ENCODE data around the gene DUSP2. TPM values are rescaled to one million over a fixed set of nuclear protein-coding genes. Genes with fewer than 3 reads are reported as not detected.

DUSP2 gene
- total RNA-seq, 2 donors from 2014 or later: 3.5 to 3.8 TPM

DNA sequence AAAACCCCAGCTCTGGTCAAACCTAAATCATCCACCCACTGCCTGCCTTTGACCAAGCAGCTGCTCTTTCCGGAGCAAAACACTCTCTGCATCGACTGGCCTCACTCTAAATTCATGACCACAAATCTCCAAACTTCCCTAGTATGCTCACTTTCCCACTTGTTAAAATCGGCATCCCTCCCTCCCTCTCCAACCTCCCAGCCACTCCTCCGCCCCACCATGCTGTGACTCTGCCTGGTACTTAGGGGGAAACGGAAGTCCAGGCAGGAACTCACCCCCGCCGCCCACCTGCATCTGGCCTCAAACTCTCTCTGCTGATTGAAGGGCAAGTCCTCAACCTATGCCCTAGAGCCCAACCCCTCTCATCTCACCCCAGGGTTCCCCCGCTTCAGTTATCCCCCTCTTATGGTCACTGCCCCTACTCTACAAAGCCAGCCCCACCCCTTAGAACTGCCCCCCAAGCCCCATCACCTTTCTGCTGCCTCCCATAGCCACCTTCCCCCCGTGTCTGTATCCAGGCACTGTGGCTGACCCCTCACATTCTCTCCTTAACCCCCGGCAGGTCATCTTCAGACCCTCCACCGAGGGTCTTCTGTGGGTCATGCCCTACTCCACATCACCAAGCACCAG lies 25.0 kb downstream of the DUSP2 start:
- no peak for DNase-seq (ENCODE audit: low spot score)
- intact Hi-C loops (cut with DNase I): no loop called here

DNA sequence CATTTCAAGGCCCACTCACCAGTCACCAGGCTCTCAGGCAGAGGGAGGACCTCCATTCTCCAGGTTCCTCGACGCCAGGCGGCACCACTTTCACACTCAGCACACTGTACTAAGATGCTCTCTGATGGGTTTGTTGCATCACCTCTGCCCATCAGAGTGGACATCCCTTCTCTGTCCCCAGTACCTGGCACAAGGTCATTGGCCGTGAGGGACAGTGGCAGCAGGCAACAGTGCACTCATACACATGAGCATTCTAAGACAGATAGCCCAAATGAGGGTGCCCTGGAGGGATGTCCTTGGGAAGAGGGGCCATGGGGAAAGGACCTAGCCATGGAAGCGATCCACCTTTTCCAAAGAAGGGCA lies 25.9 kb downstream of the DUSP2 start:
- no peak for DNase-seq (ENCODE audit: low spot score)
- intact Hi-C loops (cut with DNase I): loop anchor here in 1 of 2 donors (5.0 to 10.0 kb wide), 2 partner anchors 37 to 95 kb away; no protein-coding TSS in a partner anchor

DNA sequence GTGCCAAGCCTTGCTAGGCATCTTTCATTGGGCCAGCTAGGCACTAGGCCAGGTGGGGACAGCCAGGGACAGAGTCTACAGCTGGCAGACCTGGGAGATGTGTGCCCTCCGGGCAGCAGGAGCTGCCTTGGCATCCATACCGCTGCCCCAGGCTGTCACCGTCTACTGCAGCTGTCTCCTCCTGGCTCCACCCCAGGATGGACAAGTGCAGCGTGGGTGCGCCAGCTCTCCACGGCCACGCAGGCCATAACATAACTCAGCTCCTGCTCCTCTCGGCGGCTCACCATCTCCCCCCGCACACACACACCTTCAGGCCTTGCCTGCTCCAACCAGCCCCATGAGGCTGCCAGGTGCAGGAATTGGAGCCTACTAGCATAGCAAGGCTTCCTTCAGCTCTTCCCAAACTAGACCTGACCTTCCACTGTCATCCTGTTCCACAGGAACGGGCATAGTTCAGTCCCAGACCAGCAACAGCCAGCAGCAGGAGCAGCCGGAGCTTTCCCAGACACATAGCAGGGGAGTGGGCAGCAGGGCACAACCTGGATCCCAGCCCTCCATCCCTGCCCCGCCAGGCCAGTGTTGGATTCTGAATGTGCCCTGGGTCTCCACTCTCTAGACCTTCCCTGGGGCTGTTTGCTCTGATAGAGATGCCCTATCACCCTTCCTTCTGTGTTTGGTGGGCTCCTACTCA lies 26.4 kb downstream of the DUSP2 start:
- intact Hi-C loops (cut with DNase I): loop anchor here in 1 of 2 donors (5.0 to 10.0 kb wide), 2 partner anchors 37 to 94 kb away; no protein-coding TSS in a partner anchor

DNA sequence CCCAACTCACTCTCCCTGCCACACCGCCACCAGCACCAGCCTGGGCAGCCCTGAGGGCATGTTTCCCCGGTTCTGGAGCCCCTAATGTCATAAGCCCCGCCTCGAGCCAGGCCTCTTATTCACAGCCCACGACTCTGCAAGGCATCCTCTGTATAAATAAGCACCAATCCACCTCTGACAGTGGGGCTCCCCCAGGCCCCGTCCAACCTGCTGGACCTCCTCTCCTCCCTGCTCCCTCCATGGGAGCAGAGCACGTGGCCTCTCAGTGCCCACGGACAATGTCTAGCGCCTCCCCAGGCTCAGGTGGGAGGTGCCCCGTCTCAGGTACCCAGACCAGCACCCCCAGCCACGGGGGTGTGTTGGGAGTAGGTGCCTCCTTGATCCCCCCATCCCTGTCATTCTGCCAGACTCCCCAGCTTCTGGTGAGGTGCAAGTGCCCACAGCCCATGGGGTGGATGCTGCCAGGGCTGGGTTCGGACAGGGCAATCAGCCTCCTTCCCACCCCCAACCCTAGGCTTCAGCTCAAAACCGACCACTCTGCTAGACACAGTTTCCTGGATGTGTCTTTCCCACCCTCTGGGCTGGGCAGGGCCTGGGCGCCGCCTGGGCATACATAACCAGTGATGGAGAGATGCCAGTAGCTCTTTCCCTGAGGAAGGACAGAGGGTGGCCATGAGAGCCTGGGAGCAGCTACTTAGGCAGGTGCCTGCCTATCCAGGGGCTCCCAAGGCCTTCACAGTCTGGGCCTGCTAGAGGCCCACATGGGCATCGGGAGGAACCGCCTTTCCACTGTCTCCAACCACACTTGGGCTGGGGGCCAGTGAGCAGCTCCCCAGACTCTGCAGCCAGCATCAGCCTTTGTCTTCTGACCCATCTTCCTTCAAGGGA lies 27.3 kb downstream of the DUSP2 start:
- DNase-seq (ENCODE audit: low spot score): peak; percentile 73
- intact Hi-C loops (cut with DNase I): loop anchor here in 1 of 2 donors (5.0 to 10.0 kb wide), 2 partner anchors 36 to 93 kb away; no protein-coding TSS in a partner anchor

More for the DNA sequence above, 26.4 kb downstream of the DUSP2 start:
- peak; percentile 64 for DNase-seq (ENCODE audit: low spot score)

DNA sequence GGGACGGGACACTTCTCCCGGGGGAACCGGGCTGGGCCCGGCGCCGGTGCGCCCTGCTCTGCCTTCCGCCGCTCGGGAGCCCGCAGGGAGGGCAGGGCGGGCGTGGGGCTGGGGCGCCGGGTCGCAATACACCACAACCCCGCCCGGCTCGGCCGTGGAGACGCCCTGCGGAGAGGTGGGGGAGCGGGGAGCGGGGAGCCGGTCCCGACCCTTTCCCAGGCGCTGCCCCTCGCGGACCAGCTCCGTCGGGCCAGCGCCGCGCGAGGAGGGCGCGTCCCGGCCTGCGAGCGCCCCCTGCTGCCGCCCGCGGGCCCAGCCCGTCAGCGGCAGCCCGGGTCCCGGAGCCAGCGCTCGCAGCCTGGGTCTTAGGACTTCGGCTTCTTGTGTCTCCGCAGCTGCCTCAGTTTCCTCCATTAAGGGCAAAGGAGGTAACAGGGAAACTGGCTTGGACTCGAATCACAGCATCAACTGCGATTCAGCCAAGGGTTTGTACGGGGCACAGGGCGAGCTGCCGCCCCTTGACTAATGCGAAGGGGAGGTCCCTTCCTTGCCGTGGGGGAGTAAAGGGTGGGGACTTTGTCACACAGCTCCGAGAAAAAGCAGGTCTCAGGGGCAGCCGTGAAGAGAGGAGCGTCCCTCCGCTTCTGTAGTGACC lies 28.2 kb downstream of the DUSP2 start:
- peak; percentile 83 for DNase-seq (ENCODE audit: low spot score)
- intact Hi-C loops (cut with DNase I): loop anchor here in 1 of 2 donors (5.0 to 10.0 kb wide), 2 partner anchors 35 to 92 kb away; no protein-coding TSS in a partner anchor

DNA sequence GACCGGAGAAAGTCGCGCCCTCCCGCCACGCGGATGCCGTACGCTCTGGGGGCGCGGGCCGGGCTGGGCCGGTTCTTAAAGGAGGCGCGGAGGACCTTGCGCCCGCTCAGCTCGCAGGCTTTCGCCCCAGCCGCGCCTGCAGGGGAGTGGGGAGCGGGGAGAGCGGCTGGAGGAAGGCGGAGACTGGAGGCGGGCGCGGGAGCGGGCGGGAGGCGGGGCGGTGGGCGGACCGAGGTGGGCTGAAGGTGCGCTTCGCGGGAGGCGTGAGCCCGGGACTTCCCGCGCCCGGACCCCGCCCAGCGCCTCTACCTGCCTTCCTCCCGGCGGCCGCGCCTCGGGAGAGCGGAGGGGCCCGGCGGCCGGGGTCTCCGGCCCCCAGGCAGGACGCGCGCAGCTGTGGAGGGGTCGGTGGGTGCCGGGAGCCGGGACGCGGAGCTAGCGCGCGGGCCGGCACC lies 28.8 kb downstream of the DUSP2 start, which contains the start of gene ADRA2B:
Gene ADRA2B (minus strand): TSS at position 148 of the 455 bp plus-strand sequence. CDS start 422 bp downstream, outside the sequence.
- DNase-seq (ENCODE audit: low spot score): no peak
- intact Hi-C loops (cut with DNase I): loop anchor here in 1 of 2 donors (5.0 to 10.0 kb wide), 2 partner anchors 34 to 92 kb away; no protein-coding TSS in a partner anchor

DNA sequence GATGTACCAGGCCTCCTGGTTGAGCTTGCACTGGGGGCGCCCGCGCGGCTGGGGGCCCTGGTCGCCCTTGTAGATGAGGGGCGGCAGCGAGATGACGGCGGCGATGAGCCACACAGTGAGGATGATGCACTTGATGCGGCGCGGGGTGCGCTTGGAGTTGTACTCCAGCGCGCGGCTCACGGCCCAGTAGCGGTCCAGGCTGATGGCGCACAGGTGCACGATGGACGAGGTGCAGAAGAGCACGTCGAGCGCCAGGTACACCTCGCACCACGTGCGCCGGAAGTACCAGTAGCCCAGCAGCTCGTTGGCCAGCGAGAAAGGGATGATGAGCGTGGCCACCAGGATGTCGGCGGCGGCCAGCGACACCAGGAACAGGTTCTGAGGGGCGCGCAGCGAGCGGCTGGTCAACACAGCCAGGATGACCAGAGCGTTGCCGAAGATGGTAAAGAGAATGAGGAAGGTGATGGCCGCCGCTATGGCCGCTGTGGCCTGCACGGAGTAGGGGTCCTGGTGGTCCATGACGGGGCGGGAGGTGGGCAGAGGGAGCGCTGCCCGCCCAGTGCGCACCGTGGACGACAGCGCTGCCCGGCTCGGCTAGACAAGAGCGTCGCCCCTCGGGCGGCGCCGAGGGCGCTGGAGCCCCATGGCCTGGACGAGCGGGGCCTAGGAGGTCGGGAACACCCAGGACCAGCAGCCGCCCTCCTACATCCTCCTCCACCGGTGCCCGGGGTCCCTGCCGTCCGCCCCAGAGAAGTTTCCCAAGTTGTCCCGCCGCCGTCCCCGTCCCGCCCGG lies 29.4 kb downstream of the DUSP2 start:
- intact Hi-C loops (cut with DNase I): loop anchor here in 1 of 2 donors (5.0 to 10.0 kb wide), 2 partner anchors 34 to 91 kb away; no protein-coding TSS in a partner anchor
- peak; percentile 81 for DNase-seq (ENCODE audit: low spot score)

DNA sequence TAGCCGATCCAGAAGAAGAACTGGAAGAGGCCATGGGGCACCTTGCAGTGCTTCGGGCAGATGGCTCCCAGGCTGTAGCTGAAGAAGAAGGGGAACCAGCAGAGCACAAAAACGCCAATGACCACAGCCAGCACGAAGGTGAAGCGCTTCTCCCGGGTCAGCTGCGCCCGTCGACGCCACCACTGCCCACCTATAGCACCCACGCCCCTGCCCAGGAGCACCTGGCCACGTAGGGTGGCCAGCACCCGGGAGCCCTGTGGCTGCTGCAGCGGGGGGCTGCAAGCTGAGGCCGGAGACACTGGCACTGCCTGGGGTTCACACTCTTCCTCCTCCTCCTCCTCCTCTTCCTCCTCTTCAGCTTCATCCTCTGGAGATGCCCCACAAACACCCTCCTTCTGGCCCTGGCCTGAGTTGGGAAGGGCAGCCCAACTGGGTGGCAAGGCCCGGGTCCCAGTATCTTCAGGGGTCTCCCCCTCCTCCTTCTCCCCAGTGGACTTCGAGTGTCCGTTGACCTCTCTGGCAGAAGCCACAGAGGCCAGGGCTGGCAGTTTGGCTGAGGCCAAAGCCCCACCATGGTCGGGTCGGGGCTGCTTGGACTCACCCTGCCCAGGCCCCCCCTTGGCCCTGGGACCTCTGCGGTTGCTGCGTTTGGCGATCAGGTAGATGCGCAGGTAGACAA lies 30.2 kb downstream of the DUSP2 start:
- intact Hi-C loops (cut with DNase I): loop anchor here (5.0 to 10.0 kb wide), 3 partner anchors 33 to 90 kb away; no protein-coding TSS in a partner anchor

DNA sequence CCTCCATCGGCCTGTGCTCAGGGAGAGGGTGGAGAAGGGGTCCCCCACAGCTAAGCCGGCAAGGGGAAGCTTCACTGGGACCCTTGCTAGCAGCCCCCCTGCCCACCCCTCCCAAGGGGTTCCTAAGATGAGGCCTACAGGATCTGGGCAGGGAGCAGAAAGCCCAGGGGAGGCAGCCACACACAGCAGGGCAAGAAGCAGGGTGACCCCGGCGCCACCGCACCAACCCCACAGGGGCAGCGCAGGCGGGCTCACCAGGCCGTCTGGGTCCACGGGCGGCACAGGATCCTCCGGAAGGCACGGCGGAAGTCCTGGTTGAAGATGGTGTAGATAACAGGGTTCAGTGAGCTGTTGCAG lies 30.7 kb downstream of the DUSP2 start:
- intact Hi-C loops (cut with DNase I): loop anchor here (5.0 to 10.0 kb wide), 2 partner anchors 42 to 90 kb away; no protein-coding TSS in a partner anchor
- DNase-seq (ENCODE audit: low spot score): peak; percentile 74

More for the DNA sequence above, 30.2 kb downstream of the DUSP2 start:
- peak; percentile 79 for DNase-seq (ENCODE audit: low spot score)

DNA sequence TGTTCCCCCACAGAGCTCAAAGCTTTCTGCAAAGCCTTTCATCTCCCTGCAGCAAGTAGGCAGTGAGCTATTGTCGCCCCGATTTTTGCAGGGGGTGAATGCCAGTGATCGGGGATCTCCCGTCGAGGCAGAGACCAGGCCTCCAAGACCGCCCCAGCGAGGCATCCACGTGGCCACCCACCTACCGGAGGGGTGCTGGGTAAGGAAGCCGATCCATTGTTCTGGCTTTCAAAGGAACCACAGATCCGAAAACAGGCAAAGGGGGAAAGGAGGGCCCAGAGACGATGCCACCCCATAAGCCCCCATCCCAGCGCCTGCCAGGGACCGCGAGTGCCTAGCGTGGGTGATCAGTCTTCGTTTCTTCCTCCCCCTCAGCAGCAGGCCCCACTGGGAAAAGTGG lies 31.3 kb downstream of the DUSP2 start:
- intact Hi-C loops (cut with DNase I): loop anchor here (5.0 to 10.0 kb wide), 2 partner anchors 42 to 89 kb away; no protein-coding TSS in a partner anchor

DNA sequence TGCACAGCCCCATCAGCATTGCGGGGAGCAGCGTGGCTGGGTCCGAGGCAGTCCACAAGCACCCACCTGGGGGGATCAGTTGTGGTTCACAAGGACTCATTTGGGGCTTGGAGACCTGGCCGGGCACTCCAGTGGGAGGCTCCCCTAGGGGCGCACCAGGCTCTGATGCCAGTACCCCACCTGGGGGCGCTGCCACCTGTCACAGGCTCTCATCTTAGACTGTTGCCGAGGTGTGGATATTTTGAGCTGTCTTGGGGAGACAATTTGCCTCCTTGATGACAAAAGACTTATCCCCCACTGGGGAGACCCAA lies 31.9 kb downstream of the DUSP2 start:
- intact Hi-C loops (cut with DNase I): loop anchor here (5.0 to 10.0 kb wide), 2 partner anchors 41 to 89 kb away; no protein-coding TSS in a partner anchor
- DNase-seq (ENCODE audit: low spot score): peak; percentile 66

More for the DNA sequence above, 31.3 kb downstream of the DUSP2 start:
- no peak for DNase-seq (ENCODE audit: low spot score)

DNA sequence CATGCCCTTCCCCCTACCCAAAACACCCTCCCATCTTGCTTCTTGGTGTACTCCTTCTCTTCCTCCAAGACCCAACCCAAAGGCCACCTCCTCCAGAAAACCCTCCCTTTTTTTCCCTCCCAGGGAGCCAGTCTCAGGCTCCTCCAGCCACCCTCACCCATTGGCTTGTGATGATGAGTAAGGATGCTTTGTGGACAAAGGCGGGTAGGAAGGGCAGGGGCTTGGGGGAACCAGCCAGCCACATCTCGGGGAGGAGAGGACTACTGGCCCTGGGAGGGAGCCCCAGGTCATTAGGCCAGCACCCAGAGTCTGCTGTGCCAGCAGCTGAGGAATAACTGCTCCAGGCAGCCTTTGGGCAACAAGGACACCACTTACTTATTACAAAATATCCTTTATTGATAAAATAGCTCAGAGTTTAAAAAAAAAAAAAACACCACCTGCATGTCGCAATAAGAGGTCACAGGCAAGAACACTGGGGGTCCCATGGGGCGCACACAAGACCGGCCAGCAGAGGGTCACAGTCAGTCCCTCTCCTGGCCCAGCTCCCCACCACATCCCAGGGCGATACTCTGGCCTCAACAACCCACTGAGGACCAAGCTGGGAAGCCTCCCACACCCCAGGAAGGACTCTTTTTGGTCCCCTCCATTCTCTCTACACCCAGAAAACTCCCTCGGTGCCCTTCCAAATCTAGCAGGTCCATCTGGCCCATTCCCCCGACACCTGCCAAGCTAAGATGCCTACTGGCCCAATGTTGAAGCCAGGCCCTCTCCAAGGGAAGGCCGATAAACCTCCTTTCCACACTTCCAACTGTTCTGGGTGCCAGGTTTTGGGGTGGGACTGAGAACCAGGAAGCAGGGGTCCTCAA lies 32.5 kb downstream of the DUSP2 start:
- intact Hi-C loops (cut with DNase I): loop anchor here (5.0 to 10.0 kb wide), 2 partner anchors 40 to 88 kb away; no protein-coding TSS in a partner anchor
- peak; percentile 46 for DNase-seq (ENCODE audit: low spot score)

DNA sequence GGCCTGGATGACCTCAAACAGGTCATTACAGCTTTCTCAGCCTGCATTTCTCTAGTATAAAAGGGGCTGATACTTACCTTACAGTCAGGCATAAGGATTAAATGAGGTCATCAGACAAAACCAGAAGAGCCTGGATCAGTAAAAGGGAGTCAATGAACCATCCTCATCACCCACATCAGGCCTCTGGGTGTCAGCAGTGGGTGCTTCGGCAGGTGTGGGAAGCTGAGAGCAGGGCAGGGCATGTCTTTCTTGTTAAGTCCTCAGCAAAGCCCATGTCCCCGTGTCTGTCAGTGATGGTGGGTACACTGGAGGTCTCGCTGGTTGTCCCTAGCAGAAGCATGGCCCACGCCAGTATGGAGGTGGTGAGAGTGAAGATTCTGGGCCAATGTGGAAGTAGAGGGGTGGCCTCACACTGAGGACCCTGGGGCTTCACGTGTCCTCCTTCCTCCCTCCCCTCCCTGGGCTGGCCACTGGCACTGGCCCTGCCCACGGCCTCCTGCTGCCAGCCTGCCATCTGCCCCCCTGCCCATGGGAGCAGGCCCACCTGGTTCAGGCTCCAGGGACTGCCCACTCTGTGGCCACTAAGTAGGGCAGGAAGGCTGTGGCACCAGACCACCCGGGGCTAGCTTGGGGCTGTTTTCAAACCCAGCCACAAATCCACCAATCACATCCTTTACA lies 33.3 kb downstream of the DUSP2 start:
- DNase-seq (ENCODE audit: low spot score): peak; percentile 55

DNA sequence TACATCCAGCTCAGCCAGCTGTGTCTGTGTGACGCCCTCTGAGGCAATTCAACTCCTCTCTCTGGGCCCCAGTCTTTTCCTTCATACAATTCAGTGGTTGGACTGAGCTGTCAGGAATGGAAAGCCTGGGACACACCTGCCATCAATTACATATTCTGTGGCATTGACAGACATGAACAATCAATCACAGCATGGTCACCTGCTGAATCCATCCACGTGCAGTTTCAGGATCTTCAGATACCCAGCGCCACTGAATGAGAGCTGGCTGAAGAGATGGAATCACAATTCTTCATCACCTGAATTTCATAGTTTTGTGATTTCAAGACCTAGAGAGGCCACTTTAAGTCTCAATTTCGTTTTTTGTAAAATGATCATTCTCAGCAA lies 34.0 kb downstream of the DUSP2 start:
- intact Hi-C loops (cut with DNase I): loop anchor here (5.0 to 10.0 kb wide), 2 partner anchors 39 to 86 kb away; no protein-coding TSS in a partner anchor
- DNase-seq (ENCODE audit: low spot score): no peak

More for the DNA sequence above, 33.3 kb downstream of the DUSP2 start:
- intact Hi-C loops (cut with DNase I): loop anchor here (5.0 to 10.0 kb wide), 2 partner anchors 40 to 87 kb away; no protein-coding TSS in a partner anchor

DNA sequence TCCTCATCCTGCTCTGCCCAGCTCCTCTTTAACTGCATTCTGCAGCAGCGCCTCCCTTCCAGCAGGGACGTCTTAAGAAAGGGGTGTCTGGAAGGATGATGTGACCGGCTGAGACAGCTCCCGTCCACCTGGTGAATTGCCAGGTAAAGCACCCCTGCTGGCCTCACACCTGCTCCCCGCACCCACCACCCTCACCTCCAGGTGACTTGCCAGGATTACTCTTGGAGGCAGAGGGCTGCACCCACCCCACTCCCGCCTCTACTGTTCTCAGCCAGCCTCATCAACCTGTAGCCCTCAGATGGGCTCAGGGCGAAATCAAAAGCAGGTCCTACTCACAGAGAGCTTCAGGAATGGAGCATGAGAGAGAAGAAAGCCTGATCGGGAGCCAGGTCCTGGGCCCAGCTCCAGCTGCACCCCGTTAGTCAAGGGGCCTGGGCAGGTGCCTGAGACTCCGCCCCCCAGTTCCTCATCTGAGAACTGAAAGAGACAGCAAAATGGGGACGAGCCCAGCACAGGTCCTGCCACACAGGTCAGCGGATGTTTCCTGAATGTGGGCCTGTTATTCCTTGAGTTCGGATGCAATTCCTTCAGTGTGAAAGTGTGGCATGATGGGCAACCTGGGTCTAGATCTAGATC lies 34.5 kb downstream of the DUSP2 start:
- intact Hi-C loops (cut with DNase I): loop anchor here (5.0 to 10.0 kb wide), 2 partner anchors 38 to 86 kb away; no protein-coding TSS in a partner anchor
- DNase-seq (ENCODE audit: low spot score): peak; percentile 68

Measured in posterior vena cava (tissue), 2 donors.